Jurkat, Clone E6-1 (cell line): ENCODE data around the gene SLC47A2.
"Not testable (repeated sequence)": the region's sequence is repeated elsewhere in the genome, so short reads cannot be mapped to it uniquely, and the experiment has no call there.

ENCODE experiments used
- DNase-seq: peaks from one replicate; pipeline ENCODE4 v3.0.0-alpha.2; 2011; ENCODE audit warnings: low read depth, low spot score
- H3K4me3 ChIP-seq: 2 replicates; pipeline ENCODE4 v1.5.1; 2011; ENCODE audit warnings: mild to moderate bottlenecking, low read length, control low read depth, moderate library complexity

Gene SLC47A2

GRCh38 chr17:19713462-19713861, 2.9 kb downstream of the SLC47A2 start:
- no peak overlapping the region for H3K4me3 ChIP-seq
- DNase-seq, result no peak

- DNase-seq, result no peak
- no peak overlapping the region for H3K4me3 ChIP-seq
Observed at GRCh38 chr17:19712436-19713004, 3.9 kb downstream of the SLC47A2 start.

GRCh38 chr17:19709841-19710240, 6.5 kb downstream of the SLC47A2 start:
- no peak overlapping the region for H3K4me3 ChIP-seq
- DNase-seq, result no peak

- H3K4me3 ChIP-seq, result no peak overlapping the region
- DNase-seq, result no peak
Observed at GRCh38 chr17:19708431-19709175, 7.8 kb downstream of the SLC47A2 start.

- DNase-seq, result no peak
Observed at GRCh38 chr17:19707728-19708221, 8.6 kb downstream of the SLC47A2 start.

GRCh38 chr17:19706791-19707727, 9.3 kb downstream of the SLC47A2 start:
- DNase-seq, result no peak
- no peak overlapping the region for H3K4me3 ChIP-seq

More at GRCh38 chr17:19707728-19708221, 8.6 kb downstream of the SLC47A2 start:
- no peak overlapping the region for H3K4me3 ChIP-seq

GRCh38 chr17:19705771-19706770, 10.3 kb downstream of the SLC47A2 start:
- no peak for DNase-seq
- no peak overlapping the region for H3K4me3 ChIP-seq

- no peak for DNase-seq
Observed at GRCh38 chr17:19705201-19705600, 11.2 kb downstream of the SLC47A2 start.

GRCh38 chr17:19703828-19704613, 12.4 kb downstream of the SLC47A2 start:
- no peak for DNase-seq
- no peak overlapping the region for H3K4me3 ChIP-seq

More at GRCh38 chr17:19705201-19705600, 11.2 kb downstream of the SLC47A2 start:
- H3K4me3 ChIP-seq, result no peak overlapping the region

GRCh38 chr17:19703106-19703827, 13.1 kb downstream of the SLC47A2 start:
- no peak overlapping the region for H3K4me3 ChIP-seq
- no peak for DNase-seq

- DNase-seq, result no peak
- H3K4me3 ChIP-seq, result no peak overlapping the region
Observed at GRCh38 chr17:19702217-19702641, 14.2 kb downstream of the SLC47A2 start.

GRCh38 chr17:19686400-19687090, 29.8 kb downstream of the SLC47A2 start:
- no peak for DNase-seq
- no peak overlapping the region for H3K4me3 ChIP-seq

GRCh38 chr17:19684909-19685580, 31.3 kb downstream of the SLC47A2 start:
- not testable (repeated sequence) for DNase-seq, H3K4me3 ChIP-seq

GRCh38 chr17:19683117-19683516, 33.3 kb downstream of the SLC47A2 start:
- no peak overlapping the region for H3K4me3 ChIP-seq
- DNase-seq, result no peak

GRCh38 chr17:19678581-19679453, 37.6 kb downstream of the SLC47A2 start:
- DNase-seq, result no peak
- H3K4me3 ChIP-seq, result no peak overlapping the region
